GM18858 (cell line): ENCODE measurements around the gene AMN.

Experiments
- ATAC-seq: cut with Tn5 transposase; IDR thresholded peaks from one replicate; pipeline ENCODE4 v1.9.1; 2021; ENCODE audit not compliant: unreplicated experiment

The AMN gene

DNA sequence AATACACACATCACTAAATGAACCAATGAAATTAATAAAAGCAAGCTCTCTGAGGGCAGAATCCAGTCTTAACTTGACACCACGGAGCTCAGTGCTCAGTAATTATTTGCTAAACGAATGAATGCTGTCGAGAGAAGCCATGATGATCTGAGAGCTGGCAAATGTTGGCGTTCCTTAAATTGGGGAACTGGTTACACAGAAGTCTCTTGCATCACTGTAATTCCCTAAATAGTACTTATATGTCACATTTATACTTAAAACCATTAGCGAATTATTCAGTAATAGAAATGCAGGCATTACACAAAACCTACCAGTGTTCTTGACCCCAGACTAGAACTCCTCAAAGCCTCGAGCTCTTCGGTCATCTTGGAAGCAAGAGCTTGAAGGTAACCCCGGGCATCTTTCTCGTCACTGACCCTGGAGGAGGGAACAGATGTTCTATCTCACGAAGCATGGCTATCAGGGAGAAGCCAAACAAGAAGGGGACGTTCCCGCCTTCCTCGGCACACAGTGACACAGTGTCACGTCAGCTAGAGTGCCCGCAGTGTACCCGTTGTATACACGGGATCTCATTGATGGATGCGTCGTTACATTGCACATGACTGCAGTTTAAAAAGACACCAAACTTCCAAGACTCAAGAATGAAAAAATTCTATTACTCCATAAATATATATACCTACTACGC, 43.6 kb downstream of the AMN start:
- ATAC-seq = no peak

GRCh38 chr14:102966681-102967505, 44.4 kb downstream of the AMN start:
- no peak for ATAC-seq

DNA sequence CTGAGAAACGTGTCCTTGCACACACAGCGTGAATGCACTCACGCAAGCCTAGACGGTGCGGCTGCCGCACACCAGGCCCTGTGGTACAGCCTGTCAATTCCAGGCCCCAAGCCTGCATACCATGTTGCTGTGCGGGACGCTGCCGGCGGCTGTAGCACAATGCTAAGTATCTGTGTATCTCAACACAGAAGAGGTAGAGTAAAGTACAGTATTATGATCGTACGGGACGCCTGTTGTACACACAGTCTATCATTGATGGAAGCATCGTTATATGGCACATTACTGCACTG, 45.0 kb downstream of the AMN start:
- ATAC-seq = no peak

DNA sequence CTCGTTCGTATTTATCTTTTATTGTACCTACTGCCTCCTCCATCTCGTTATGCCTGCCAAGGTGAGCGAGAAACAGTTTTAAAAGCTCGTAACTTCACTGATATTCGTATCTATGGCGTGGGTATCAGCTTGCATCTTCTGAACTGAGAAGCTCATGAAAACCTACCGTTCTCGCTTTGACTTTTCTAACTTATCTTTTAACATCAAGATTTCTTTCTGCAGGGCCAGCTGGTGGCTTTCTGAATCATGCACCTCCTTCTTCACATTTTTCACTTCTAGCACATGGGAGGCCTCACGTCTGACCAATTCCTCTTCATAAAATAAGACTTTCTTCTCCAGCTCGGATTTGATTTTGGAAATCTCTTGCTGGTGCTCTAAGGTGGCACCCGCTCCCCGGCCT, 45.8 kb downstream of the AMN start:
- no peak for ATAC-seq

DNA sequence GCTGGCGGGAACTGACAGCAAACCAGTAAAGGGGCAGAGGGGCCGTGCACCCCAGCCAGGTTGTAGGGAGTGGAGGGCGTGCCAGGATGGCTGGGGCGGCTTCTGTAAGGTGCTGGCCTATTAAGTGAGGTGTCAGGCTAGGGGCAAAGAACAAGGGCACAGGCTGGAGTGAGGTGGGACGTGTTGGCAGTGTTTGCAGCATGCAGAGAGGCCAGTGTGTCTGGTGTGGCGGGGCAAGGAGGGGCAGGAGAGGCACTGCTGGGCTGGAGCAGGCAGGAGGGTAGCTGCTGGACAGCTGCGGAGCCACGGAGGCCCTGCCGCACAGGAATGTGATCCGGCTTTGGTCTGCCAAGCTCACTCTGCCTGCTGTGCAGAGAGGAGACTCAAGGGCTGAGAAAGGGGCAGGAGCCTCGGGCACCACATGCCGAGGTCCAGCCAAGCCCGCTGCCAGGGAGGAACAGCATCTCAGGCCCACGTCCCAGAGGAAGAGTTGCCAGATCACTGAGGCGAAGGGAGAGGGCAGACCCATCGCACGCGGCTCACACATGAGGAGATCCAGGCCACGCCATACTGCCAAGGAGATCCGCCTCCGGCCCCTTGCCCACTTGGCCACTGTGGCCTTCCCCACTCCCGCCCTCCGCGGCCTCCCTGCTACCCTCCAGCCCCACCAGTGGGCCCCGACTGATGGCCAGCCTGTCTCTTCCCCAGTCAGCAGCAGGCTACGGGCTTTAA, 46.8 kb downstream of the AMN start:
- no peak for ATAC-seq

DNA sequence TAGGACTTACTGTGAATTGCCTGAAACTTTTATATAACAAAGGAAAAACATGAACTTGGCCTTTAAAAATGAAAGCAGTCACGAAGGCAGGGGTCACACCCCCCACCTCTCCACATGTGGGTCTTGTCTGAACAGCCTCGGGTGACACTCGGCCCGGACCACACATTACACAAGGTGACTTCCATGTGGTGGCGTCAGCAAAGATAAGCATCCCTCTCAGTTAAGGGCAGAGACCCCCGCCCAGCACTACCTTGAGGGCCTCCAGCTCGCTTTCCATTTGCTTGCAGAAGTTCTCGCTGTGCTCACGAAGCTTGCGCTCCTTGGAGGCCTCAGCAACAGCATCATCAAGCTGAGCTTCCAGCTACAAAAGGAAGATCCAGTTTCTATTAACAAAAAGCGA, 47.4 kb downstream of the AMN start:
- ATAC-seq = no peak

- ATAC-seq = no peak
These were observed 48.0 kb downstream of the AMN start for GRCh38 chr14:102970496-102970895.

DNA sequence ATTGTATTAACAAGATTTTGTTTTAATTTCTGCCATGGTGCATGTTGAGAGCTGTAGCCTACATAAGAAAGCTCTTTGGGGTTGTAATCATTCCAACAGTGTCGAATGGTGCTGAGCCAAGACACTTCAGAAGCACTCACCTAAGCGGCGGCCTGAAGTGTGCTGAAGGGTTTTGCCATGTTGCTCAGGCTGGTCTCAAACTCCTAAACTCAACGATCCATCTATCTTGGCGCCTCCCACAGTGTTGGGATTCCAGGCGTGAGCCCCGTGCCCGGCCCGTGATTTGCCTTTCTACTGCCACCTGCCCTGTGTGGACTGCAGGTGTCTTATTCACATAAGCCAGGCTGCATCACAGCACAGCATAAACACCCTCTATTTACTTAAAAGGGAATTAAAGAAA, 48.9 kb downstream of the AMN start:
- no peak for ATAC-seq

GRCh38 chr14:102971836-102972606, 49.6 kb downstream of the AMN start:
- ATAC-seq = no peak

- no peak for ATAC-seq
These were observed 51.3 kb downstream of the AMN start for GRCh38 chr14:102973706-102974285.

DNA sequence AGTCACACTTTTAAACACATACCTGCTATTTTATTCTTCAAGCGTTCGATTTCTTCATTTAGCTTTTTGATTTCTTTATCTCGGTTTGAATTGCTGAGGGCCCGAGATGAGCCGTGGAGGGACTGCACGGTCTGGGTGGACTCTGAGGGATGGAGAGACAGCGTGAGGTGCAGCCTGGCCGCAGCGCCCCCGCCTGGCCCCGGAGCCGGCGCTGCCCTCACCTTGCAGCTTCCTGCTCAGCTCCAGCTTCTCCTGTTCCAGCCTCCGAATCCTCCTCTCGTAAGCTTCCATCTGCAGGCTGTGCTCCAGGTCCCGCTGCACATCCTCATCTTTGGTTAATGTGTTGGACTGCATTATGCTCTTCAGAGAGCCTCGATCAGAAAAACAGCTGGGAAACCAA, 53.2 kb downstream of the AMN start:
- ATAC-seq = no peak

DNA sequence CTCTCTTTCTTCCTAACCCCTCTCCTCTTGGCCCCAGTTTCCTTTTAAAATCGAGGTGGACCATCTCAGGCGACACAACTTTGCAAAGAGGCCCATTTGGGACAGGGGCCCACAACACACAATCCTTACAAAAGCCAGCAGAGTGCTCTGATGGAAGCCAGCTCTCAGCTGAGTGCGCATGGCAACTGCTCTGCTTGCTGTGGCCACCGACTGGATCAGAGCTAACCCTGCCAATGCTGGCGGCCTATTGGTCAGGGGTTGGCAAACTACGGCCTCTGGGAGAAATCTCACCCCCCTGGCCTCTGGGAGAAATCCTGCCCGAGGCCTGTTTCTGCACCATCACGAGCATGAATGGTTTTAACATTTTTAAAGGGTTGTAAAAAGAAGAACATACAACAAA, 55.0 kb downstream of the AMN start:
- ATAC-seq = no peak

GRCh38 chr14:102979406-102979805, 56.9 kb downstream of the AMN start:
- ATAC-seq = no peak

- no peak for ATAC-seq
These were observed 57.9 kb downstream of the AMN start for GRCh38 chr14:102980409-102980810.
